Measurements from ENCODE around the gene ATG2B. TPM values are rescaled to one million over a fixed set of nuclear protein-coding genes. Genes with fewer than 3 reads are reported as not detected.

Gene ATG2B
- polyA plus RNA-seq, 1 donor, result 47.8 TPM

DNA sequence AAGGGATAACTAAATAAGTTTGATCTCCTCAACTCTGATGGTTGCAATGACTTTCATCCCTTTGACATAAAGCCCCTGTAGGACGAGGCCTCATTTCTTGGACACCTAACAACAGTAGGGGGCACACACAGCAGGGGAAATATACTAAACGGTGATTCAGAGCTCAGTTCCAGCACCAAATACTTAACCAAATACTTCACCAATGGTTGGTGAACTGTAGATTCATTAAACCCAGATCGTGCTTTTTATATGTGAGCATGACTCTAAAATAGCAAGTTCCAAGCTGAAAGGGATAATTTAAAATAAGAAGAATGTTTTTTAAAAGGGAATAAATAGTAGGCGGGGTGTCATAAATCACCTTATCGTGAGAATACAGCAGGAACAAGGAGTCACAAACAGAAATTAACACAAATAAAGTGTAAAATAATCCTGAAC lies 53.2 kb downstream of the ATG2B start:
- DNase-seq, result no peak

DNA sequence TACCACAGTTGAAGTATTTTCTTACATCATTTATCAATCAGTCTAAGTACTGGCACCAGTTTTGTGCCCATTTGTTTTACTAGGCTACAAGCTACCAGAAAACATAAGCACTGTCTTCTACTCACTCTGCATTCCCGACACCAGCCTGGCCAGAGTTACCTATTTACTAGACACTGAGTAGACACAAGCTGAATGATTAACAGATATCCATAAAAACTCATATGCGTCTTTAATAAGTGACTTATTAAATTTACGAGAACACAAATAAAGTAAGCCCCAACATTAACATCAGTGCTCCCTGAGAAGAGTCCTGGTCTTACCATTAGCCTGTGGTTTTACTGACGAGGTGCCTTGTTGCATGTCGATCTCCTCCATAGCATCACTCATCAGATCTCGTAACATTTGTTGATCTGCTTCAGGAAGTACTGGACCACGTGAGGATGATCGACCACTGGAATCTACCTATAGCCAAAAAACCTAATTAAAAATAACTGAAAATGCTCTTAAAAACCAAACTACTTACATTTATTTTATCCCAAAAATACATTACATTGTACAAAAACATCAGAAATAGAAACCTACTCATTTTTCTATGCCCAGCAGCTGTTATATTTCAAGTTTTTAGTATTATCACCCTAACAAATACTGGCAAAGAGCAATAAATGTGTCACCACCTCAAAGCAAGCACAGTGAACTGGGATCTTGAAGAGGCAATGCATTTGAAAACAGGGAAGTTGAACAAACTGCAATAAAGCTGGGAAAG lies 53.8 kb downstream of the ATG2B start:
- DNase-seq, result peak; percentile 33

DNA sequence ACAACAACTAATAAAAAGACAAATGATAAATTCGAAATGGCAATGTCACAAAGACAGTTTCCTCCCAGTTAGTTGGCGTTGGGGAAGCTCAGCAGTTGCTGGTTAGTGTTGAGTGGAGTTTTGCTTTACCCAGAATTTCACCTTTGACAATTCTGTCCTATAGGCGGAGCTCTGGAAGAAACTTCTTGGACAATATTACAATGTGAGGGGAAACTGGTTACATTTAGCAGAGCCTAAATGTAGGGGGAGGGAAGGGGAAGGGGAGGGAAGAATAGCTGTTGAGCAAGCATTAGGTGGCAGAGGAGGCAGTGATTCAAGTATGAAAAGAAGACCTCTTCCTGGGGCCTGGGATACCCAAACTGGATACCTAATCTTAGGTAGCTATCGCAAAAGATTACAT lies 55.7 kb downstream of the ATG2B start:
- DNase-seq, result no peak

DNA sequence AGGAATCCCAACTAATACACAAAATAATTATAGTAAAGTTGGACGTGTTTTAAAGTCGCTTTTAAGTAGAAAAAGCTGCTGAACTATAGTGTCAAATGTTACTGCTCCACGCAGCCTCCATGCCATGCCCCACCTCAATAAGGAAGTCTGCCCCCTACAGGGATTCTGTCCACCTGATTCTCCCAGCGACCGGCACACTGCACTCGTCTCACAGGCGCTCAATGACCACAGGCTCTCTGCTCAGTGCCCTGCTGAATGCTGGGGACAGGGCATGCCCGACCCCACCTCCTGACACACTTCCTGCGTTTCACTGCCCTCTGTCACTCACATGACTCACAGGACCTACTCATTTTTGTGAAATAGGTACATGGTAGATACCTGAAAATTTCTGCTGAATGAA lies 58.2 kb downstream of the ATG2B start:
- DNase-seq, result no peak

DNA sequence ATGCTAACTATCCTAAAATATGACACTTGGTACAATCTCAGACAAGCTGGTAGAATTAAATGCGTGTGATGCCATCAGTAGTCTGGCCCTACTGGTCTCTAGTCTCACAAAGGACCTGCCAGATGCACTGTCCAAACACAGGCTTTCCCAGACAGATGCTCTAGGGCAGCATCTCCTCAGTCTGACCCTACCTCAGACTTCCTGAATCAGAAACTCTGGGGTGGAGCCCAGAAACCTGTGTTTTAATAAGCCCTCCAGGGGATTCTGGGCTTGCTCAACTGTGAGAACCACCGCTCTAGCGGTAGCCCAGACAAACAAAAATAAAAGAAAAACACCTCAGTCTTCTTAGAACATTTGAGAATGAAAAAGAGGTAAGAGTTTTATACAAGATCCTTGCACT lies 59.2 kb downstream of the ATG2B start:
- no peak for DNase-seq

DNA sequence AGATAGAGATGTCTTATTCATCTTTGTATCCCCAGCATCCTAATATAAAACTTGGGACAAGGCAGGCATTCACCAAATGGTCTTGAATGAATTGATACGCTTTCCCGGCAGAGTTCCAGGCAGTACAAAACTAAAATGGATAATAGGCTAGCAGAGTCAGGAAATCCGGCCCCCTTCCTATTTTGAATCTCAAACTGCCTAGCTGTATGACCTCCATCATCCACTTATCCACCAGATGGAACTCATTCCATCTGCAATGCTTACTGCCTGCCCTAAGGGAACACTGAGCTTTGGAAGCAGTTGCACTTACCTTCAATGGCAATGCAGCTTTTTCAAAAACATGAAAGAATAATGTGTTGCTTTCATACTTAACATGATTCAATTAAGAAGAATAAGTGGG lies 63.7 kb downstream of the ATG2B start:
- no peak for DNase-seq

DNA sequence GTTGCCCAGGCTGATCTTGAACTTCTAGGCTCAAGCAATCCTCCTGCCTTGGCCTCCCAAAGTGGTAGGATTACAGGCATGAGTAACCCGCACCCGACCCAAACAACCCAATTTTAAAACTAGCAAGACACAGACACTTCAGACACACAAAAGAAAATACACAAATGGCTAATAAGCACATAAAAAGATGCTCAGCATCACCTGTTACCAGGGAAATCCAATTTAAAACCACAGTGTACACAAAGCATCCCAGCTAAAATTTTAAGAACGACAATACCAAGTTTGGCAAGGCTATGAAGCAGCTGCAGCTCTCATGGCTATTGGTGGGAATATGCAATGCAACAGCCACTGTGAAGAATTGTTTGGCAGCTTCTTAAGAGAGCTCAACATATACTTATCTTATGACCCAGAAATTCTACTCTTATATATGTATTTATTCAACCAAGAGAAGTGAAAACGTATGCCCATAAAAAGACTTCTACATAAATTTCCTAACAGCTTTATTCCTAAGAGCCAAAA lies 65.1 kb downstream of the ATG2B start:
- no peak for DNase-seq

DNA sequence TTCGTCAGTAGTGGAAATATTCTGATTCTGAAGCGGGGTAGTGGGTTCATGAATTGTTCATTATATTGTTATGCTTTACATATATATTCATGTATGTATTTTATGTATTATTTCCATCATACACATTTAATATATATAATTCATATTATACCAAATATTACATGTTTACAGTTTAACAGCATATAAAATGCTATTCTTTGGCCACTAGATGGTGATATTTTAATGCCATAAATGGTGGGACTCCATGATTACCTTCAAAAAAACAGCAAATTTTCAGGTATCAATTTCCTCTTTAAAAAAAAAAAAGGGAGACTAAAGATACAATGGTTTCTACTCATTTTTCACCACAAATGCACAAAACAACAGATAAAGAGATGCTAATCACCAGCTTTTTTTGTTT lies 66.1 kb downstream of the ATG2B start:
- DNase-seq, result no peak

DNA sequence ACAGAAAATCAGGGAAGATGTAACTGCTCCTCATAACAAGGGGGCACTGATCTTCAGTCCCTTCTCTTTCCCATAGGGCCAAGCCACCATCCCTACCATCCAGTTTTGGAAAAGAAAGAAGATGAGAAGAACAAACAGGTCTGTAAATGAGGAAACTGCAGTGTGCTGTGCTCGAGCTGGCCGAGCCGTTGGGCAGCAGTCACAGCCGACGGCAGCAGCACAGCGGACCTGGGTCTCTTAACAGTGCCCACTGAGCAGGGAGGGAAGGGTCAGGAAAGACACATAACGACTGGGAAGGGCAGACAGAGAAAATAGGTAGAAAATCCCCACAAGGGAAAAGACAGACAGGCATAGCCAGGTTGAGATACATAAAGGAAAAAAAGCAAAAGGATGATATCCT lies 68.9 kb downstream of the ATG2B start:
- no peak for DNase-seq

DNA sequence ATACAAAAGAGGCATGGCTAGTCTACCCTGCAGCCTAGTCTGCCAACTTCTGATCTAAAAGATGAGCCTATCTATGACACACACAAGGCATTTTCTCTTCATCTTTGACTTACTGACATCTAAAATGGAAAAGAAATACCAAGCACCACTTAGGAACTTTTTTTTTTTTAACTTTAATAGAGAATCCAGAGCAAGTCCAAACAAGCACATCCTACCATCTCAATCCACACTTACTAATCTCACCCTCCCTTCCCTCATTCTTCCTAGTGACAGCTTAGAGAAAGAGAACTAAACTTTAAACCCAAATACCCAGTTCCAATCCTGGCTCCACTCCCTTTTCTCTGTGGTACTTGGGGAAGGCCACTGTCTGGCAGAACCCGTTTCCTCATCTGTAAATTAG lies 75.3 kb downstream of the ATG2B start:
- DNase-seq, result no peak

DNA sequence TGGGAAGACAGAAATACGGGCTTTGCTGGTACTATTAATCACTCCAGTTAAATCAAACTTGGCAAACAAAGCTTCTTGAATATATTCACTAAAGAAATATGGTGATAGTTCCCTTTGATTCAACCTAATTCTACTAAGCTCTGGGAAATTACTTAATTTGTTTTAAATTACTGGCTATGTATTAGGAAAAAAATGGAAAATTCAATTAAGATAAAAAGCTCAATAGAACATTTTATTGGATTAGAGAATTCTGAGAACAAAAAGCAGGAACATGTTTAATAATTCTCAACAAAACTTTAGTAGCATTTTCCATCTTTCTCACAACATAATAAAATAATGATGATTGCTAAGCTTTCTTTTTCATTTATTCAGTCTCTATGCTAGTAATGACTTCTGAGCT lies 76.9 kb downstream of the ATG2B start:
- no peak for DNase-seq

DNA sequence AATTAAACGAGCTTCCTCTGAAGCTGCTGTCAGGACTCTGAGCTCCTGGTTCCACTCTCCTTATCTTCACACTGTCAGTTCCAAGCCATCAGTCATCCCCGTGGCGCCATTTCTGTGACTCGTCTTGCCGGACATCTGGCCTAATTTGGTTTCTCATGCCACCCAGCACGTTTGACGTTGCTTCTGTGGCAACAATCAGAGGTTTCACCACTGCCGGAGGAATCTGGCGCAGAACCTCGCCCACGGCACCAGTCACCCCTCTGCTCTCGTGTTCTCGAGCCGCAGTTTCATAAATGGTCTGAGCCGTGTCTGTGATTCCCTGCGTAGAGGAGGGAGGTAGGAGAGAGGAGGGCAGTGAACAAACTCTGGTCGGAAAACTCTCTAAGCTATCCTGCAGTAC lies 77.5 kb downstream of the ATG2B start:
- no peak for DNase-seq

DNA sequence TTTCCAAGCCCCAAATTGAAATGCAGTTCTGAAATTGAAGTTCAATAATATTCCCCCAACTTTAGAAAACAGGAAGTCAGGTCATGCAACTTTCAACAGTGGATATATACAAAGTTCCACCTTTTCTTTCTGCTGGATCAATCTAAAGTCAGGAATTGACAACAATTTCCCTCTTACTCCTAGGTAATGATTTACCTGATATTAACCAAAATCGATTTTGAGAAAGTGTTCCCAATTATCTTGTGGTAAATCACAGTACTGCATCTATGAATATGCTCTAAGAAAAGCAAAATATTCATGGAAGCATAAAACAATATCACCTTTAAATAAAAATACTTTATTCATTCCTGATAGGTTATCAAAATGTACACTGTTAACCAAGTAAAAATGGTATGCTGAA lies 78.7 kb downstream of the ATG2B start:
- DNase-seq, result no peak

DNA sequence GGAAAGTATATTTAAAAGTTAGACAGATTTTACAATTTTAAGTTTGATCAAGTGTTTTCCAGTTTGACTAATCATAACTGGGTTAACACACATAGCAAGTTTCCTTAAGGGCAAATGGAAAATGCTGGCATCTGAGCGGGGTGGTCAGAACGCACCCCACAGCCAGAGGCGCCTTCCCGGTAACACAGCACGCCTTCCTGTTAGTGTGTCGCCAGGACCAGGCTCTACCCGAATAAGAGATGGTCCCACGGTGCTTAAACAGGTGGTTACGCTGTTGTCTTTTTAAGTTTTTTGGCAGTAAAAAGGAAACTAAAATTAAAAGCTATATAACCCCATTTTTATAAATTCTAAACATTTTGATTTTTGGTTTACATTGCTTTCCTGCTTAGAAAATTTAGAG lies 79.1 kb downstream of the ATG2B start:
- DNase-seq, result no peak

DNA sequence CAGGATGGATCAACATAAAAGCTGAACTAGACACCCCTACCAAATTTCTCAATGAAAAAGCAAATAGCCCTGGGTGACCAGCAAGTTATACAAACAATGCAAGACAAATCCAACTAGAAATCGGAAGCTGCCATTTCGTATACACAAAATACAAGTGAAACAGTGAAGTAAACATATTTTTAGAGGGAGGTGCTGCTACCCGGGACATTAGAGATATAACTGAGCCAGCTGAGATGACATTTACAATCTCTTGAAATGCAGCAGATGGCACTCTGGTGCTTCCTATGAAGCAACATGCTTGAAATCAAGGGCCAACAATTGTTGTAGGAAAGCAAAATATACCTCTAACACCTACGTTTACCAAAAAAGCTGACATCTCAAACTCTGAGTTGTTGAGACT lies 81.7 kb downstream of the ATG2B start:
- DNase-seq, result no peak

DNA sequence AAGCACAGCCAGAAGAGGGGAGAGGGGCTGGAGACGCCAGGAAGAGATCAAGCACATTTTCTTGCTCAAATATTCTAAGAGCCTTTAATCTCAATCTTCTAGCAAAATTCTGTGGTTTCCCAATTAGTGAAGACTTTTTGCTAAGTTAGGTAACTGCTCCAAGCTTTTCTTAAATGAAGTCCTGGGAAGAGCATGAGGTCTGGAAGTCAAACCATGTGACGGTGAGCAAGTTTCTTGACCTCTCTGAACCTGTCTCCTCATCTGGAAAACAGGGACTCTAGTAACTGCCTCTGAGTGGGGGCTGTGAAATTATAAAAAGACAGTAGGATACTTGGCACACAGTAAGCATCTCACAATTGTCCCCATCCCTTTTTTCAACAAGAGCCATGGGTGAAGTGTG lies 83.0 kb downstream of the ATG2B start:
- no peak for DNase-seq

DNA sequence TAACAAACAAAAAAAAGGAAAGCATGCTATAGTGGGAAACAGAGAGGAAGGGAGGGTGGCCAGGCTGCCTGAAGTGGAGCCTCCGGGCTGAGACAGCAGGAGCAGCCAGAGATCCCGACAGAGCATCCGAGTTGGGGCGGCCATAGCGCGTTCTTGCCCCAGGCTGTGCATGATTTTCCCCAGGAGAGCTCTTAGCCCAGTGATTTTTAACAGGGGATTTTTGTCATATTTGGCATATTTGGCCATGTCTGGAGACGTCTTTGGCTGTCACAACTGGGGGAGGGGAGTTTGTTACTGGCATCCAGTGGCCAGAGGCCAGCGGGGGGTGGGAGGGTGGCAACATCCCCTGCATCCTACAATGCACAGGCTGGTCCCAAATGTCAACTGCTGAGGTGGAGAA lies 83.6 kb downstream of the ATG2B start:
- DNase-seq, result no peak

DNA sequence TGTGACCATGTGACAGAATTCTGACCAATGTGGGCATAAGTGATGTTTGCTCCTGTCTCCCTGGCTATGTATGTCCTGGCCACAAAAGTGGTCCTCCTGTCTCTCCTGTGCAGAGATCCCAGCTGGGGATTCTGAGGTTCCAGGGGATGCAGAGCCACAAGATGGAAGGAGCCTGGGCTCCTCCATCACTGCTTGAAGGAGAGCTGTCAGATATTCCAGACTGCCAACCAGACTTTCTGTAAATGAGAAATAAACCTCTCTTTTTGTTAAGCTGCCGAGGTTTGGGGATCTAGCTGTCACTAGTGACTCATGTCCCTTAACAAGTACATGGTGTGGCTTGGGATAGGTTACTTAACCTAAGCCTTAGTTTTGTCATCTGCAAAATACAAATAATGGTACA lies 85.3 kb downstream of the ATG2B start:
- no peak for DNase-seq

DNA sequence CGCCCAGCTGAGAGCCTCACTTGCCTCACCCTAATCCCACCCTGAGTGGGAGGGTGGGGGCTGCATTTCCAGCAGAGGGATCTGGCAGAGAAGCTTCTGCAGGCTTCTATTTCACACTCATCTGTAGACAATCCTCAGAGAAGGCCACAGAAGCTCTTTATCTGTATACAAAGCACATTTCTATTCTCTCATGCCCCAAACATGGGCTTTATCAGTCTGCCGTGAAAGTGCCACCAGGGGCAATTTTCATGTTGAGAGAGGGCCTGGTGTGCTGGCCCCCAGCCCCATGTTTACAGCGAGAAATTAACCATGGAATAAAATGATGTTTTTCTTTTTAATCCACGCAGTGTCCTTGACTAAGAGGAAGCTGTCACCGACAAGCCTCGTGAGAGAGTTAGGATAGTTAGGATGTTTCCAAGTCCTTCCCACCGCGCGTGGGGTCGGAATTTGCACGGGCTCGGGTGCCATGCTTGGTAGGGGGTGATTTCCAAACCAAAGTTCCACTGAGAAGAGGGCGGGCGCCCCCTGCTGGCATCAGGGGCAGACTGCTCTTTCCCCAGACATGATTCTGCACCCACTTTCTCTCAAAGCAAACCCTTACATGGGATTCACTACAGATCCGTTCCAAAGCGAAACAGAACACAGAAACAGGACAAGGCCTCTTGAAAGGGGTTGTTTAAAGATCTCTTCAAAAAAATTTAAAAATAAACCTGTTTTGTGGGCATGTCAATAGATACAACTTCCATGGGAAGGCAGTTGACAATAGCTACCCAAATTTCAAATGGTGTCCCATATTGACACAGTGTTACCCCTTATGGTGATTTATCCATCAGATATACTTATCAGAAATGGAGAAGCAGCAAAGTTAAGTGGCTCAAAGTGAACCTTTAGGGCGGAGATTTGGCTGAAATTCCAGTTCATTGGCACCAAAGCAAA lies 87.7 kb downstream of the ATG2B start:
- peak; percentile 63 for DNase-seq

DNA sequence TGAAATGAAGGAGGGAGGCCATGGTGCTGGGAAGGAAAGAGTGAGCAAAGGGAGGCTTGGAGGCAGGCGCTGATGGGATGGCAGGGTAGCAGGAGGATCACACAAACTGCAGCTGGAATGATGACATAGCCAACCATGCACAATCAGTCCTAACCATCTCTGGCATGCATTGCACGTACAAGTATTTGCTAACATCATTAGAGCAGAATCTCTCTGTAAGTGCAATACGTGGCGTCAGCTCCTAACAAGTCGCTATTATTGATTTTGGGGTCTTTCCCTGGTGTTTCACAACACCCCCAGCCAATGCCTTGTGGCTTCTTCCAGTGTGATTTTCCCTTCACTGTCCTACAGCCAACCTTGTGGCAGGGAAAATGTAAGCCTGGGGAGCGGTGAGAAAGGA lies 88.6 kb downstream of the ATG2B start:
- no peak for DNase-seq

DNA sequence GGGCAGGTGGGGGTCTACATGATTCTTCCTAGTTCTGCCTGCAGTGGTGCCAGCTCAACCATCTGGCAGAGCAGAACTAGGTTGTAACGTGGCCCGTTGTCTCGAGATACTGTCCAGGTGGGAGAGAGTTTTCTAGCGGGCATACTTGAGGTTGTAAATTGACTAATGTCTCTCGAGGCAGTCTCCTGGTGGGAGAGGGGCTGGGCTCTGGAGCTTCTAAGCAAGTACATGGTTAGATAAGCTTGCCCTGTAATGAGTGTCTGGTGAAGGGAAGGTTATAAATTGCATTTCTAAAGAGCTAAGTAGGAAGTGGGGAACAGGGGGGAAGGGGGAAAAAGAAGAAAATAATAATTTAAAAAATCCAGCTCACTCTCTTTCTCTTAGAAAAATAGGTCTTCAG lies 89.0 kb downstream of the ATG2B start:
- DNase-seq, result no peak

DNA sequence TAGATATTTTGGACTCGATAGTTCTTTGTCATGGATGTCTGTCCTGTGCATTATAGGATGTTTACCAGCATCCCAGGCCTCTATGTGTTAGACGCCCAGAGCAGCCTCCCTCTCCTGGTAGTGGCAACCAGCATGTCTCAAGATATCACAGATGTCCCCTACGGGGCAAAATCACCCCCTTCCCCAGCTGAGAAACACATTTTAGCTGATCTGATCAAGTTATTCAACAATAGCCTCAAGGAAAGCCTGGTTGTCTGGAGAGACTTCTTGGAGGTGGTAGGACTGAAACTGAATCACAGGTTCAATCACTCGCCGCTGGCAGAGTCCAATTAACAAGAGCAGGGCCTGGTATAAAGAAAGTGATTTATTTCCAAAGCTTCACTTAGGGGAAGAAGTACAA lies 89.5 kb downstream of the ATG2B start:
- no peak for DNase-seq

DNA sequence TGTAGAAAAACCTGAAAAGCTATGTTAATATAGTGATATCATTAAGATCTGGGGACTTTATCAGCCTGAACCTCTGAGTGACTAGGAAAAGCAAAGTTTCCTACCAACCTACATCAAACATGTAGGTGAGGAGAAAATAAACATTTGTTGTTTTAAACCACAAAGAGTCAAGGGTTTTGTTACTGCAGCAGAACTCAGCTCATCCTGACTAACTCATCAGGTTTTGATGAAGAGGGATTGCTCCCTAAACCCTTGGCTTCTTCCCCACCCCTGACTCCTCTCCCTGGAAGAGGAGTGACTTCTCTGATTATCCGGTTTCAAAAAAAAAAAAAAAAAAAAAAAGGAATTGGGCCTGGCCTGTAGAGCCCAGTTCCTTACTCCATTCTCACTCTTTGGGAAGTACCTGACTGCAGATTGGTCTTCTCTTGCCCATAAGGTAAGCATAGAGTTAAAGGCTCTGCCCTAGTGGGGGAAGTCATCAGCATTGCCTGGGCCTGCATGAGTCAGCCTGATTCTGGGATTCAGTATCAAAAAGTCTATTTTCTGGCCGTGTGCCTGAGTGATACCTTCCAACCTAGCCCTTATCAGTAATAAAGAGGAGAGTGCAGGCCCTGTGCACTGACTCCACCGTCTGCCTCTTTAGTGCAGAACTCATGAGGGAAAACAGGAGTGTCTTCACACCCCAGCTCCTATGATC lies 90.2 kb downstream of the ATG2B start:
- DNase-seq, result no peak

All from left kidney (tissue), 2 donors.